Neural progenitor cell (in vitro differentiated cells): ENCODE data around the gene NFATC2.
"Not testable (repeated sequence)": the region's sequence is repeated elsewhere in the genome, so short reads cannot be mapped to it uniquely, and the experiment has no call there.

ENCODE experiments used
- CTCF ChIP-seq: fragments of 200-600 bp; sonication (generic); IDR thresholded peaks from 2 replicates; pipeline ENCODE4 v1.5.1; 2017; ENCODE audit warnings: antibody characterized with exemption, mild to moderate bottlenecking
- EZH2 ChIP-seq: fragments of 200-600 bp; sonication (generic); IDR thresholded peaks from 2 replicates; pipeline ENCODE4 v1.6.1; 2017; ENCODE audit warnings: antibody characterized with exemption, mild to moderate bottlenecking, moderate library complexity
- EZH2phosphoT487 ChIP-seq: fragments of 200-600 bp; sonication (generic); IDR thresholded peaks from 2 replicates; pipeline ENCODE4 v1.6.1; 2017; ENCODE audit warnings: antibody characterized with exemption

DNA sequence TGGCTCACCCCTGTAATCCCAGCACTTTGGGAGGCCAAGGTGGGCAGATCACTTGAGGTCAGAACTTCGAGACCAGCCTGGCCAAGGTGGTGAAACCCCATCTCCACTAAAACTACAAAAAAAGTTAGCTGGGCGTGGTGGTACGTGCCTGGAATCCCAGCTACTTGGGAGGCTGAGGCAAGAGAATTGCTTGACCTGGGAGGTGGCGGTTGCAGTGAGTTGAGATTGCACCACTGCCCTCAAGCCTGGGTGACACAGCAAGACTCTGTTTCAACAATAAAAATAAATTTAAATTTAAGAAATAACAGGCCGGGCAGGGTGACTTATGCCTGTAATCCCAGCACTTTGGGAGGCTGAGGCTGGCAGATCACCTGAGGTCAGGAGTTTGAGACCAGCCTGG is 80.7 kb downstream of the NFATC2 start:
- TF ChIP-seq CTCF, EZH2phosphoT487, EZH2: not testable (repeated sequence)
